HG03457 (cell line): ENCODE results near the gene FHIT.
"Not testable (repeated sequence)": the region's sequence is repeated elsewhere in the genome, so short reads cannot be mapped to it uniquely, and the experiment has no call there.

Experiments
- ATAC-seq: cut with Tn5 transposase; IDR thresholded peaks from one replicate; pipeline ENCODE4 v1.9.1; 2021; ENCODE audit warnings: moderate number of reproducible peaks; ENCODE audit not compliant: unreplicated experiment

Gene FHIT

DNA sequence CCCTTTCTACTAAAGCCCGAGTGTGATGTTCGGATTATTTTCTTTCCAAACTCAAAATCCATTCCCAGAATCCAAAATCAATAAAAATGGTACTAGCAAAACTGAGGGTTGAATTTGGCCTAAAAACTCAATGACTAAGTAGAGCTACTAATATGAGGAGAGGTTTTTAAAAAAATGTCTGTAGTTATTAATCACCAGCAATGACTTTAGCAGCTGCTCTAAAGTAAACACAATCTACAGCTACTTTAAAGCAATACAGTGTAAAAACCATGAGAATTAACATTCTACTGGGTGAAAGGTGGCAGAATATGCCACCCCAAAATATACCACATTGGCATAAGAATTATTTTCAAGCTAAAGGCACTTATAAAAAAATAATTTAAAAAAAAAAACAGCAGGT, 23.5 kb downstream of the FHIT start:
- no peak for ATAC-seq

DNA sequence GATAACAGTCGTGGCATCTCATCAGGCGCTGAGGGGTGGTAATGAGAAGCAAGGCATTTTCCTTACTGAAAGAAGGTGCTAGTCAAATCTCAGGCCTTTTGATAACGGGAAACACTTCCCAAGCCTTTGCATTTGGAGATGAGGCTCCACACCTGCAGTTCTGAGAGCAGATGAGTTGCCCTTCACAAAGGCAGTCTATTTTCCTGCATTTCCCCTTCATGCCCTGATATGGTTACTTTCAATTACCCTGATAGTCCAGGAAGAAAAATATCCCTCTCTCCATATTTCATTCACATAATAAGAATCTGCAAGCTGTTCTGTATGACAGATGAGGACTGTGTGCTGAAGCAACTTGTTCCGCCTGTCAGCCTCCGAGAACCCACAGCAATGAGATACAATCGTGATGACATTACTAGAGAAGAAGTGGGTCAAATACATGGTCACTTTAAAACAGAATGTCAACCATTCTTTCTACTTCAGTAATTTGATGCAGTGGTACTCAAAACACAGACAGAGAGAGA, 25.0 kb downstream of the FHIT start:
- ATAC-seq, result no peak

- ATAC-seq, result no peak
Observed at GRCh38 chr3:61224823-61225222, 26.4 kb downstream of the FHIT start.

- no peak for ATAC-seq
Observed at GRCh38 chr3:61223451-61223850, 27.8 kb downstream of the FHIT start.

- ATAC-seq, result no peak
Observed at GRCh38 chr3:61222467-61222866, 28.8 kb downstream of the FHIT start.

DNA sequence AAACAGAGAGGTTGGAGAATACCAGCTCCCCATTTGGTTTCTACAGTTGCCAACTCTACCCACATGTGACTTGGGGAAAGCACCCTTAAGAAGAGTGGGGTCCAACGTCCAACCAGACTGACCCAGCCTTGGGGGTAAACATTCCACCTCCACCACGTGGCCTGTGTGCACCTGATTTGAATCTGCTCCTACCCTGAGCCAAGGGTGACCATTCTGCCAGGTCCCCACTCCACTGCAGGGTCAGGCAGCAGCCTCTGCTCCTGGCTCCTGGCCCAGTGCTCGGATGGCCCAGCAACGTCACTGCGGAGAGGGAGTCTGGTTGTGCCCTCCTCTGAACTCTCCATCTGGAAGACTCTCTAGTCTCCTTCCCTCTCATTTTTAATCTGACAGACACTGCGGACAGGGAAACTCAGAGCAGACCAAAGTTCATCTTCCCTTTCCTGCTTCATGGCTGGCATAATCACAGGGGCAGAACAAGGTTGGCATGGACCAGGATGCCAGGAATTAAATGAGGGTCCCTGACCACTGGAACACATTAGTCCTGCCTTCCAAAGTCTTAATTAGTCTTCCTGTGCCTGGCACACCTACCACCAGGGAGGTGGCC, 29.4 kb downstream of the FHIT start:
- ATAC-seq, result no peak

GRCh38 chr3:61218504-61218903, 32.7 kb downstream of the FHIT start:
- ATAC-seq, result no peak

- not testable (repeated sequence) for ATAC-seq
Observed at GRCh38 chr3:61216171-61216570, 35.1 kb downstream of the FHIT start.

- no peak for ATAC-seq
Observed at GRCh38 chr3:61202086-61202485, 49.2 kb downstream of the FHIT start.

- no peak for ATAC-seq
Observed at GRCh38 chr3:61201071-61201470, 50.2 kb downstream of the FHIT start.

GRCh38 chr3:61200270-61200669, 51.0 kb downstream of the FHIT start:
- no peak for ATAC-seq

DNA sequence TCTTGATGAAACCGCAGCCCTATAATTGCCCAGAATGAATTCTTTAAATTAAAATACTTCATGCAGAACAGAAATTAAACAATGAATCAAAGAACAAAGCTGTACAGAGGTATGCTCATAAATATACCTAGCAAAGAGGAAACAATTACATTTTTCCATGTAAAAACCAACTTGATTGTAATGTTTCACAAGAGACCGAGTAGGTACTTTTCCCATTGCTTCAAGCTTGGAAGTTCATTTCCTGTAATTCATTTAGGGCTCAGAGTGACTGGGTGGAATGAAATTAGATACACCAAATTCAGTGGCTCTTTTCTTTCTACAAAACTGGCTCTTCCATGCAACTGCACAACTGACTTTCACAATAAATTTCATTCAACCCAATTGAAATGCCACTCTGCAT, 51.4 kb downstream of the FHIT start:
- no peak for ATAC-seq

- no peak for ATAC-seq
Observed at GRCh38 chr3:61194892-61195538, 56.2 kb downstream of the FHIT start.

- ATAC-seq, result no peak
Observed at GRCh38 chr3:61192222-61192621, 59.0 kb downstream of the FHIT start.

DNA sequence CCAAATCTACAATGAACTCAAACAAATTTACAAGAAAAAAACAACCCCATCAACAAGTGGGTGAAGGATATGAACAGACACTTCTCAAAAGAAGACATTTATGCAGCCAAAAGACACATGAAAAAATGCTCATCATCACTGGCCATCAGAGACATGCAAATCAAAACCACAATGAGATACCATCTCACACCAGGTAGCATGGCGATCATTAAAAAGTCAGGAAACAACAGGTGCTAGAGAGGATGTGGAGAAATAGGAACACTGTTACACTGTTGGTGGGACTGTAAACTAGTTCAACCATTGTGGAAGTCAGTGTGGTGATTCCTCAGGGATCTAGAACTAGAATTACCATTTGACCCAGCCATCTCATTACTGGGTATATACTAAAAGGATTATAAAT, 61.0 kb downstream of the FHIT start:
- not testable (repeated sequence) for ATAC-seq

DNA sequence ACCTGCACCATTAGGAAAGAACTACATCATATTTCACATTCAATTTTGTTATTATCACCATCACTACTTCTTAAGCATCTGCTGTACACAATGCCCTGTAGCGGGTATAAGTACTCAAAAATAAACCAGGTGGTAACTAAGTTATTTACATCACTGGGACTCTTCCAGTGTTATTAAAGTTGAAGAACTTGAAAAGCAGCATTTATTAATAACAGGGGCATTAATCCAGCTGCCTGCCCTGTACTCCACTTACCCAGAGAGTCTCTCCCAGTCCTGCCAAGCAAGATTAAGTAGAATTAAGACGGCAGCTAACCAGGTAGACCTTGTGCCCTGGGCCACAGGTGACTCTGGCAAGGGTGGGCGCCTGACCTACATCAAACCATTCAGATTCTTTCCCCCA, 65.2 kb downstream of the FHIT start:
- ATAC-seq, result no peak

DNA sequence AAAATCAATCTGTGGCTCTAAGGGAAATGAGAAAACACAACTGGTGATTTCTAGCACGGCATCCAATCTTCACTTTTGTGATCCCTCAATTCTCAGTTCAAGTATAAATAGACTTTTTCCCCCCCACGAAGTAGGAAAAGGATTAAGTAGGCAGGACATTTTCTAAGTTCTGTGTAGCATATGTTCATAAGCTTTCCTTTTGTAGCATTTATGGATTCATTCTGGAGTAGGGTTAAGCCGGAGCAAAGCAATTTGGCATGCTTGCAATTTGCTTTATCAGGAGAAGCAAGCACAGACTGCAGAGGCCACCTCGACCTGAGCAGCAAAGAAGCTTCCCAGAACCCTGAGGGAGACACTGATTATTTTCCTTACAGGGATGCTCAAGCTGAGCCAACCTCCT, 66.3 kb downstream of the FHIT start:
- no peak for ATAC-seq

DNA sequence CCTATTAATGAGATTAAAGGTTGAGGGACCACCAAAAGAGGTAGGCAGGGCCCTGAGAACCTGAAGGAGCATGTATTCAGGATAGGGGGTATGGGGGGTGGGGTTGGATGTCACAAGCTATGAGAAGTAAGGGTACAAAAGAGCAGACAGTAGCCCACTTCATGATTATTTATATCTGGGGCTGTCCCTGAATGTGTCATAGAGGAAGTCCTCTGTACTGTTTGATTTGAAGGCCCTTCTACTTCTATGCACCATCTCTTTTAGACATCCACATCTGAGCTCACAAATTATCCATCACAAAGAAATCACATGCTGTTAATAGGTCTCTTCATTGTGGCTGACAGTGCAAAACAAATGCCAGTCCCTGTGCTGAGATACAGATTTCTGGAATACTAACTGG, 68.6 kb downstream of the FHIT start:
- no peak for ATAC-seq

DNA sequence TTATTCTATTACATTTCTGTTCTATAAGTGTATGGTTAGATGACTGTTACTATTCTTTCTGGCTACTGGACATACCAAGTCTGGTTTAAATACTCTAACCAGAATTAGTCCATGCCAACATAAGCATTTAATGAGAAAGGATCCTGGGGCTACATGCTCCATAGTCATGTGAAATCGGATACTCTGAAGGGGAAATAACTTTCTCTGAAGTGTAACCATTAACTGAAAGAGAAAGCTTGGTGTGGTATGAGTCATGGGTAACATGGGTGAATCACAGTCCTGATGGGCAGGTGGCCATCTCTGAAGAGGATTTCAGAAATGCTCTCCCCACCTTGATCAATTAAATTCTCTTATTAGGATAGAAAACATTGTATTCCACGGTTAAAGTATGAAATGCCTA, 69.4 kb downstream of the FHIT start:
- ATAC-seq, result peak; percentile 99

DNA sequence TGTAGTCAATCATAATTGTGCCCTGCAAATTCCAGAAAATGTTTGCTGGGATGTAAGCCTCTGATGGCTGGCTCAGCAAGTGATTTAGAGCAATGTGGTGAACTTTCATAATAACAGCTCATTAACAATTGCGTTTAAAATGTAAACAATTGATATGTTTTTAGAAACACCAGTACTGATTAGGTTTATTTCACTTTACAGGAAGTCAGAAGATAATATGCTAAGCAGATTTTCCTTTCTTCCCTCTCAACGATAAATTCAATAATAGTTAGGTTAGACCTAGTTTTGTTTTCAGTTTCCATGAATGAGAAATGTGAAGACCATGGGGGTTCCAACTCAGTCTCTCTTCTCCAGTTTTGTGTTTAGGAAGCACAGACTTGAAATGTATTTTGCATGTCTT, 71.0 kb downstream of the FHIT start:
- ATAC-seq, result no peak

DNA sequence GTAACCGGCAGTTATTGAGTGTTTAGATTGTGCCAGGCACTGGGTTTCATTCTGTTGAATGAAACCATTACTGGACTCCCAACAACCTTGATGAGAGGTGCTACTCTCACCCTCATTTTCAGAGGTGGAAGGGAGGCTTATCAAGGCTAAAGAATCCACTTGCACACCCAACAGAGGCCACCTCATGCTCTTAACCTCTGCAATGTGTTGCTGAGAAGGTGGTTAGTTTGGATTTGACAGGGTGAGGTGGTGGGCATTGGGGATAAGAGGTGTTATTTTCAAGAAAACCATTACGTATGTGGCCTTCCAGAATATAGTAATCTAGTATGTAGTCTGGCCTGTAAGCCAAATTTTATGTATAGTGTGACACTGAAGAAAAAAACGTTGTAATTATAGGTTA, 73.1 kb downstream of the FHIT start:
- no peak for ATAC-seq

DNA sequence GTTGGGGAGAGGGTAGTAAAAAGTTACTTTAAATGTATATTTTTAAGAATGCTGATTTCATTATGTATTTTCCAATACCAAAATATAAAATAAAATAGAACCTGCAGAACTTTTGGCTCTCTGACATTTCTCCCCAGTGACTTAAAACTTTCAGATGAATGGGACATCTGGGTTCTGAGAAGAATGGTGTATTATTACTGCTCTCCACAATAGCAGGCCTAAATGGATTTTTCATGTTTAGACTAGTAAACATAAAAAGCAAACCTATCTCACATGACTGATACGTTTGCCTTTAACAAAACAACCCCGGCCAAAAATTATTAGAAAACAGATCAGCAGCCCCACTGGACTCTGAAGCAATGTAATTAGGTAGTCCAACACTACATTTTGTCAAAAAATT, 73.8 kb downstream of the FHIT start:
- no peak for ATAC-seq

- no peak for ATAC-seq
Observed at GRCh38 chr3:61173676-61174075, 77.6 kb downstream of the FHIT start.
